Measurements from ENCODE around the gene ANKRD44. TPM values are rescaled to one million over a fixed set of nuclear protein-coding genes. Genes with fewer than 3 reads are reported as not detected.

Gene ANKRD44
- total RNA-seq, 4 donors from 2014 or later, result 9.1 to 20.8 (median 14.9) TPM

DNA sequence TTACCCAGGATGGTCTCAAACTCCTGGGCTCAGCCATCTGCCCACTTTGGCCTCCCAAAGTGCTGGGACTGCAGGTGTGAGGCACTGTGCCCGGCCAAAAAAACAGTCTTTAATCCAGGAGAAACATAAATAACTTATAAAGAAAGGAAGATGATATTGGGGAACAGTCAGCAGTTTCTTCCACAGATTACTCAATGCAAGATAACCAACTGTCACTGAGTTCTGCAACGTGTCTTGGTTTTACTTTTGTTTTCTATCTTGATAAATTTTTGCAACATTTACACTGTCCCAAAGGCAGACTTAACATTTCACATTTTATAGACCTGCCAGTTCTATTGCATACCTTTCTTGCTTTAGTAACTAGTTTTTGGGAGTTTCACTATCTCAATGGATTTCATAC is 71.1 kb downstream of the ANKRD44 start:
- no peak for DNase-seq (ENCODE audit: low spot score in 2 of 2)
- TF ChIP-seq, protein P1, sequence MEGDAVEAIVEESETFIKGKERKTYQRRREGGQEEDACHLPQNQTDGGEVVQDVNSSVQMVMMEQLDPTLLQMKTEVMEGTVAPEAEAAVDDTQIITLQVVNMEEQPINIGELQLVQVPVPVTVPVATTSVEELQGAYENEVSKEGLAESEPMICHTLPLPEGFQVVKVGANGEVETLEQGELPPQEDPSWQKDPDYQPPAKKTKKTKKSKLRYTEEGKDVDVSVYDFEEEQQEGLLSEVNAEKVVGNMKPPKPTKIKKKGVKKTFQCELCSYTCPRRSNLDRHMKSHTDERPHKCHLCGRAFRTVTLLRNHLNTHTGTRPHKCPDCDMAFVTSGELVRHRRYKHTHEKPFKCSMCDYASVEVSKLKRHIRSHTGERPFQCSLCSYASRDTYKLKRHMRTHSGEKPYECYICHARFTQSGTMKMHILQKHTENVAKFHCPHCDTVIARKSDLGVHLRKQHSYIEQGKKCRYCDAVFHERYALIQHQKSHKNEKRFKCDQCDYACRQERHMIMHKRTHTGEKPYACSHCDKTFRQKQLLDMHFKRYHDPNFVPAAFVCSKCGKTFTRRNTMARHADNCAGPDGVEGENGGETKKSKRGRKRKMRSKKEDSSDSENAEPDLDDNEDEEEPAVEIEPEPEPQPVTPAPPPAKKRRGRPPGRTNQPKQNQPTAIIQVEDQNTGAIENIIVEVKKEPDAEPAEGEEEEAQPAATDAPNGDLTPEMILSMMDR (IDR thresholded peaks at IDR 0.05), result no peak
- no peak for TF ChIP-seq POLR2A (IDR thresholded peaks at IDR 0.05)
- H3K4me3 ChIP-seq (ENCODE audit: low read depth, poor library complexity, severe bottlenecking), result no peak overlapping the region
- 51 to 64% methylated on average over 2 of the region's 2 CpGs for WGBS, 2 donors
- intact Hi-C loops (cut with DNase I; ENCODE audit: low total_unique reads), result no loop called here

DNA sequence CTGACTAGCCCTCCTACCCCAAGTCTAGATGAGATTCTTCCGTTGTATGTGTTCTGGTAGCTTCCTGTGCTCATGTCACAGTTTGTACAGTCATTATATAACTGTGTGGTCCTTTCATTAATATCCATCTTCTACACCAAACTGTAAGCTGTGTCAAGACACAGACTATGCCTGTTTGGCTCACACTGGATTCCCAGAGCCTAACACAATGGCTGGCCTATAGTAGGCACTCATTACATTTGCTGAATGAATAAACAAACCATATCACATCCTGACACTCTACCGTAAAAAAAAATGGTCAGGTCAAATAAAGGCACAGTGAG is 72.6 kb downstream of the ANKRD44 start:
- no peak overlapping the region for H3K4me3 ChIP-seq (ENCODE audit: low read depth, poor library complexity, severe bottlenecking)
- intact Hi-C loops (cut with DNase I; ENCODE audit: low total_unique reads), result no loop called here
- 82 to 88% methylated on average over 2 of the region's 2 CpGs for WGBS, 2 donors
- no peak for DNase-seq (ENCODE audit: low spot score in 2 of 2)
- TF ChIP-seq, protein P1 (IDR thresholded peaks at IDR 0.05), result no peak
- no peak for TF ChIP-seq POLR2A (IDR thresholded peaks at IDR 0.05)

DNA sequence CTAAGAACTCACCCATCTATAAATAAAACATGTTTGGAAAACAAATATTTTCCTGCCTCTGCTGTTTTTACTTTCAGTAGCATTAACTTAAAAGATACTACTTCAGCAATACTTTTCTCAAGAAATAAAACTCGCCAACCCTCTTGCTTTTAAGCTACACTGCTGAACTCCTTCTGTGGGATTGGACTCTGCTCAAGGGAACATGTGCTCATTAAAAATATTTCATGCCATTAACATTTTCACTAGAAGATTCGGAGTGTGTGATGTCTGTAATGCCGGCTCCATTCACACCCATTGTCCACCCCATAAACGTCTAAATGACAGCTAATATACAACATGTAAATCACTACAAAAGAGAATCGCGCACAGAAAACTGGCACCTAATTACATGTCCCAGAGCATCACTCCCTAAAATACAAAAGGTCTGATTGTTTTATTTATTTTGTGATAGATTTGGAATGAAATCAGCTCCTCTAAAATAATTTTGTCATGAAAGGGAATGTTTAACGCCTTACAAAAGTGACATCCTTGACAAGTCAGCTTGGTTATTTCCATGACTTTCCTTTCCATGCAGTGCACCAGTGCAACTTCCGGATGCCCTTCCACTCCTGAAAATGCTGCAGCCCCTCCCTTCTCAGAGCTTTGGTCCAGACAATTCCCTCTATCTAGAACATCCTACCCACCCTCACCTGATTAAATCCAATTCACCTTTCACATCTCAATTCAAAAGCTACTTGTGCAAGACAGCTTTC is 73.1 kb downstream of the ANKRD44 start:
- TF ChIP-seq POLR2A (IDR thresholded peaks at IDR 0.05), result no peak
- TF ChIP-seq, protein P1 (IDR thresholded peaks at IDR 0.05), result no peak
- DNase-seq (ENCODE audit: low spot score in 2 of 2), result no peak
- 51 to 55% methylated on average over 8 of the region's 8 CpGs for WGBS, 2 donors
- intact Hi-C loops (cut with DNase I; ENCODE audit: low total_unique reads), result no loop called here
- H3K4me3 ChIP-seq (ENCODE audit: low read depth, poor library complexity, severe bottlenecking), result no peak overlapping the region

DNA sequence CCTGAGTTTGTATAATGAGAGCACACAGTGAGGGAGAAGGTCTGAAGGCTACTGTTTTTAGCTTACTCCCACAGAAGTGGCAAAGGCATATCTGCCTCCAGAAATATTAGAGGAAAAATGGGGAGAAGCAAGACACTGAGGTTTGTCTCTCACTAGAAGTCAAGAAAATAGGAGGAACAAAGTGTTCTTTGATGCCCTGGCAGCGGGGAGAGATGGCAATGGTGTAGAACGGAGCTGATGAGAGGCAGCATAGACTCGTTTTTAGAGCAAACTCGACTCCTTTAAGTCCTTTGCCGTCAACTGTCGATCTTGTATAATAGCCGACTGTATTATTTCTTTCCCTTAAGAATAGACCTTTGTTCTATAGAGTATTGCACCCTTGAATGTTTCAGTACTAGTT is 73.8 kb downstream of the ANKRD44 start:
- H3K4me3 ChIP-seq (ENCODE audit: low read depth, poor library complexity, severe bottlenecking), result no peak overlapping the region
- no peak for TF ChIP-seq POLR2A (IDR thresholded peaks at IDR 0.05)
- TF ChIP-seq, protein P1 (IDR thresholded peaks at IDR 0.05), result no peak
- no peak for DNase-seq (ENCODE audit: low spot score in 2 of 2)
- WGBS, 2 donors, result 53 to 67% methylated on average over 7 of the region's 7 CpGs
- intact Hi-C loops (cut with DNase I; ENCODE audit: low total_unique reads), result no loop called here

DNA sequence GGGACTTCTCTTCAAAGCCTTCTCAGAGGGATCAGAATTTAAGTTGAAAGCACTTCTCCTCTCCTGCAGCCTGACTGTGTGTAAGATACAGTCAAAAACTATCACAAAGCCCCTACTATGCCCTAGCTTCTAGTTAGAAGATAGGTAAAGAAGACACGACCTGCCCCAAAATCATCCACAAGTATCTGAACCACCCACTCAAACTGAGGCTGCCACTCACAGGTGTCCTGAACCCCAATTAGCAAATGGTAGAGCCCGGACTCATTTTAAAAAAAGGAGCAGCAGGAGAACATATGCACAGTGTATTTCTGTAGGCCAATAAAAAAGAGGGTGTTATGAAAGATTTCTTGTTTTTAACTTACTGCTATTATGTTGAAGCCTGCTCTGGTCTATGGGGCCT is 74.4 kb downstream of the ANKRD44 start:
- WGBS, 2 donors, result 92 to 100% methylated on average over 2 of the region's 2 CpGs
- TF ChIP-seq POLR2A (IDR thresholded peaks at IDR 0.05), result no peak
- TF ChIP-seq, protein P1 (IDR thresholded peaks at IDR 0.05), result no peak
- intact Hi-C loops (cut with DNase I; ENCODE audit: low total_unique reads), result no loop called here
- H3K4me3 ChIP-seq (ENCODE audit: low read depth, poor library complexity, severe bottlenecking), result no peak overlapping the region
- no peak for DNase-seq (ENCODE audit: low spot score in 2 of 2)

DNA sequence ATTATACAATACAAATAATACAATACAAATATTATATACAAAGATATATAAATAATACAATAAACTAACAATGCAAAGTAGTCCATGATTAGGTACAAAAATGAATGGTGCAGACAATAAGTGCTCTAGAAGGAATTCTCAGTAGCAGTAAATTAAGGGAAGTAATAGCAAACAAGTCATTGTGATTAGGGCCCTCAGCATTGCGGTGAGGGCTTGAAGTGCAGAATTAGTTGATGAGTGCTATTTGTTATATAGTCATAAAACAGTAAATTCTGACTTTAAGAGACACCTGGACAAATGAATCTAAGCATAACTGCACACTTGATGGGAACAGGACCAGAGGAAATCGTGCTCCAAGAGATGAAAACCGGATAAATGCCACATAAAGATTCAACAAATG is 74.9 kb downstream of the ANKRD44 start:
- 83 to 87% methylated on average over 3 of the region's 3 CpGs for WGBS, 2 donors
- intact Hi-C loops (cut with DNase I; ENCODE audit: low total_unique reads), result no loop called here
- DNase-seq (ENCODE audit: low spot score in 2 of 2), result no peak
- TF ChIP-seq POLR2A (IDR thresholded peaks at IDR 0.05), result no peak
- TF ChIP-seq, protein P1 (IDR thresholded peaks at IDR 0.05), result no peak
- H3K4me3 ChIP-seq (ENCODE audit: low read depth, poor library complexity, severe bottlenecking), result no peak overlapping the region
